Activated B cell treated with CpG ODN at 0.5 μM for 24 hours (primary cell): ENCODE data around the gene MLH1. TPM values are rescaled to one million over a fixed set of nuclear protein-coding genes. Genes with fewer than 3 reads are reported as not detected.

ENCODE experiments used
- ATAC-seq: fragments of 200-7000 bp; cut with Tn5 transposase; one replicate; pipeline ENCODE4 v1.10.0; 2021; ENCODE audit warnings: low read depth, mild to moderate bottlenecking, moderate library complexity
- CTCF ChIA-PET: fragments of 350-600 bp; sonication (Branson Sonifier 250); formaldehyde crosslinking; loops from one replicate; lab custom pipeline; 2021; ENCODE audit warnings: antibody characterized with exemption; lab: Charles Lee
- POLR2A ChIA-PET: fragments of 350-600 bp; sonication (Branson Sonifier 250); formaldehyde crosslinking; loops from one replicate; lab custom pipeline; 2021; ENCODE audit warnings: antibody characterized with exemption; lab: Charles Lee
- DNase-seq: peaks from one replicate; pipeline ENCODE4 v3.0.0; 2022
- H3K27ac Mint-ChIP-seq: one replicate; pipeline ENCODE4 v1.8.0; 2020; ENCODE audit warnings: mixed read lengths
- H3K27me3 Mint-ChIP-seq: one replicate; pipeline ENCODE4 v1.8.0; 2021; ENCODE audit warnings: mixed read lengths
- H3K36me3 Mint-ChIP-seq: one replicate; pipeline ENCODE4 v1.8.0; 2021; ENCODE audit warnings: low read depth, mixed read lengths
- H3K4me1 Mint-ChIP-seq: one replicate; pipeline ENCODE4 v1.8.0; 2021; ENCODE audit warnings: mixed read lengths
- H3K4me3 Mint-ChIP-seq: one replicate; pipeline ENCODE4 v1.8.0; 2020; ENCODE audit warnings: mild to moderate bottlenecking, mixed read lengths
- H3K9me3 Mint-ChIP-seq: one replicate; pipeline ENCODE4 v1.8.0; 2020; ENCODE audit warnings: mixed read lengths
- intact Hi-C: fragments of 100-400 bp; cut with micrococcal nuclease; formaldehyde crosslinking; loops from one replicate; pipeline ENCODE4 v1.15.1; 2024
- total RNA-seq: library from RNA; stranded (reverse); gene quantifications from 2 replicates; pipeline ENCODE4 v1.2.3, GENCODE V29; 2022
- TF ChIP-seq, protein P1 (sequence below): fragments of 200-600 bp; IDR thresholded peaks from one replicate; pipeline ENCODE4 v1.8.0; 2022; ENCODE audit warnings: antibody characterized with exemption, mild to moderate bottlenecking

The MLH1 gene
- total RNA-seq, 1 donor from 2014 or later = 46.2 TPM

DNA sequence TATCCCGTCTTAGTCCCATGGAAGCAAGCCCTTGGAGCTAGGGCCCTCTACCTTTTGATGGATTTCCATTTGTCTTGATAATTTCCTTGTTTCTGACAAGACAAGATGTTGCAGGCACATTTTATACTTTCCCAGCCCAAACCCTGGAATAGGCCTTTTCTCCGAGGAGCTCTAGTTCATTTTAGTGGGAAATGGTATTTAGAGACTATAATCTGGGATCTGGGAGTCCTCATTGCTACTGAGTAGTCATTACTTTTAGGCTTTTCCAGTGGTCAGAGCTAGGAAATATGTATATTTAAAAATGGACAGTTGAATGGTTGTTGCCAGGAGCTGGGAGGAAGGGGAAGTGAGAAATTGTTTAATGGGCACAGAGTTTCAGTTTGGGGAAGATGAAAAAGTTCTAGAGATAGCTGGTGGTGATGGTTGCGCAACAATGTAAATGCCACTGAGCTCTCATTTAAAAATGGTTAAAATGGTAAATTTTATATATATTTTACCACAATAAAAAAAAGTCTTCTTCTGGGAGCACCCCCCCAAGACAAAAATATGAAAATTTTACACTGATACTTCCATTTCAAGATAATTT lies 31.6 kb downstream of the MLH1 start:
- intact Hi-C loops = loop anchor here (1.0 kb wide), 2 partner anchors 188 to 296 kb away; no protein-coding TSS in a partner anchor
- Mint-ChIP-seq H3K9me3 (no peaks in the 10 kb centered on the region), H3K4me3 (no peak overlapping the region), H3K27me3 (no peaks in the 10 kb centered on the region), H3K27ac (no peak overlapping the region), H3K4me1 (peaks cover 7% of the 10 kb centered on the region), H3K36me3 (peaks cover 82% of the 10 kb centered on the region)
- CTCF ChIA-PET = interaction anchor here (0.8 to 2.0 kb wide), 7 partner anchors 10 to 233 kb away, joined by 3 to 14 read pairs (median 4); no protein-coding TSS in a partner anchor
- POLR2A ChIA-PET = interaction anchor here (0.6 to 2.5 kb wide), 5 partner anchors 14 to 161 kb away, joined by 3 to 17 read pairs (median 3); partner anchors contain the start of genes EPM2AIP1 and MLH1
- ATAC-seq = peak; percentile 58
- TF ChIP-seq, protein P1, sequence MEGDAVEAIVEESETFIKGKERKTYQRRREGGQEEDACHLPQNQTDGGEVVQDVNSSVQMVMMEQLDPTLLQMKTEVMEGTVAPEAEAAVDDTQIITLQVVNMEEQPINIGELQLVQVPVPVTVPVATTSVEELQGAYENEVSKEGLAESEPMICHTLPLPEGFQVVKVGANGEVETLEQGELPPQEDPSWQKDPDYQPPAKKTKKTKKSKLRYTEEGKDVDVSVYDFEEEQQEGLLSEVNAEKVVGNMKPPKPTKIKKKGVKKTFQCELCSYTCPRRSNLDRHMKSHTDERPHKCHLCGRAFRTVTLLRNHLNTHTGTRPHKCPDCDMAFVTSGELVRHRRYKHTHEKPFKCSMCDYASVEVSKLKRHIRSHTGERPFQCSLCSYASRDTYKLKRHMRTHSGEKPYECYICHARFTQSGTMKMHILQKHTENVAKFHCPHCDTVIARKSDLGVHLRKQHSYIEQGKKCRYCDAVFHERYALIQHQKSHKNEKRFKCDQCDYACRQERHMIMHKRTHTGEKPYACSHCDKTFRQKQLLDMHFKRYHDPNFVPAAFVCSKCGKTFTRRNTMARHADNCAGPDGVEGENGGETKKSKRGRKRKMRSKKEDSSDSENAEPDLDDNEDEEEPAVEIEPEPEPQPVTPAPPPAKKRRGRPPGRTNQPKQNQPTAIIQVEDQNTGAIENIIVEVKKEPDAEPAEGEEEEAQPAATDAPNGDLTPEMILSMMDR = no peak
- no peak for DNase-seq

DNA sequence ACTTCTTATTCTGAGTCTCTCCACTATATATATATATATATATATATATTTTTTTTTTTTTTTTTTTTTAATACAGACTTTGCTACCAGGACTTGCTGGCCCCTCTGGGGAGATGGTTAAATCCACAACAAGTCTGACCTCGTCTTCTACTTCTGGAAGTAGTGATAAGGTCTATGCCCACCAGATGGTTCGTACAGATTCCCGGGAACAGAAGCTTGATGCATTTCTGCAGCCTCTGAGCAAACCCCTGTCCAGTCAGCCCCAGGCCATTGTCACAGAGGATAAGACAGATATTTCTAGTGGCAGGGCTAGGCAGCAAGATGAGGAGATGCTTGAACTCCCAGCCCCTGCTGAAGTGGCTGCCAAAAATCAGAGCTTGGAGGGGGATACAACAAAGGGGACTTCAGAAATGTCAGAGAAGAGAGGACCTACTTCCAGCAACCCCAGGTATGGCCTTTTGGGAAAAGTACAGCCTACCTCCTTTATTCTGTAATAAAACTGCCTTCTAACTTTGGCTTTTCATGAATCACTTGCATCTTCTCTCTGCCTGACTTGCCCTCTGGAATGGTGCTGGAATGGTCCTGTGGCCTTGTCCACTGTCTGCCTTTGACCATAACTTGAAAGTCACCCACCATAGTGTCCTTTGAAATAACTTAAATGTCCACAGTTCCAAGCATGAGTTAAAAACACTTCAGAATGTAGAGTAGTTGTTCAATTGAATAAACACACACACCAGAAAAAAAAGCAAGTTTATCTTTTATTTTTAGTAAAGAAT lies 32.4 kb downstream of the MLH1 start:
- ChIA-PET POLR2A (interaction anchor here (0.8 to 2.5 kb wide), 3 partner anchors 13 to 117 kb away, joined by 3 to 17 read pairs (median 3); partner anchors contain the start of genes EPM2AIP1 and MLH1), CTCF (interaction anchor here (1.0 to 1.7 kb wide), 5 partner anchors 9 to 188 kb away, joined by 3 to 14 read pairs (median 5); no protein-coding TSS in a partner anchor)
- peaks cover 79% of the 10 kb centered on the region for H3K36me3 Mint-ChIP-seq
- no peaks in the 10 kb centered on the region for H3K9me3 Mint-ChIP-seq
- no peak for ATAC-seq
- DNase-seq = no peak
- TF ChIP-seq, protein P1 = no peak
- H3K4me1 Mint-ChIP-seq = peaks cover 7% of the 10 kb centered on the region
- H3K4me3 Mint-ChIP-seq = no peak overlapping the region
- H3K27me3 Mint-ChIP-seq = no peaks in the 10 kb centered on the region
- H3K27ac Mint-ChIP-seq = no peak overlapping the region
- intact Hi-C loops = no loop called here

DNA sequence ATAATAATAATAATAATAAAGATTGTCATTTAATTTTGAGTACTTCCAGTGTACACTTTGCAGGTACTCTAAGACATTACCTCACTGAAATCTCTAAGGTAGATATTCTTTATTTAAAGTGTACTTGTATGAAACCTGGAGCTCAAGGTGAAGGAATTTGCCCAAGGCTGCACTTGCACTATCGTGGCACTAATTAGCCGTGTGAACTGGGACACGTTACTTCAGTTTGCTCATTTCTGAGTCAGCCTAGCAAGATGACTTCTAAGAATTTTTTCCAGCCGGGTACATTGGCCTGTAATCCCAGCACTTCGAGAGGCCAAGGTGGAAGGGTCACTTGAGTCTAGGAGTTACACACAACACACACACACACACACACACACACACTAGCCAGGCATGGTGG lies 33.5 kb downstream of the MLH1 start:
- Mint-ChIP-seq H3K4me1 (peaks cover 7% of the 10 kb centered on the region), H3K4me3 (no peak overlapping the region), H3K27me3 (no peaks in the 10 kb centered on the region), H3K27ac (no peak overlapping the region), H3K36me3 (peaks cover 79% of the 10 kb centered on the region), H3K9me3 (no peaks in the 10 kb centered on the region)
- no peak for DNase-seq
- ChIA-PET CTCF (no interaction called here), POLR2A (no interaction called here)
- ATAC-seq = no peak
- TF ChIP-seq, protein P1 = no peak
- intact Hi-C loops = no loop called here

DNA sequence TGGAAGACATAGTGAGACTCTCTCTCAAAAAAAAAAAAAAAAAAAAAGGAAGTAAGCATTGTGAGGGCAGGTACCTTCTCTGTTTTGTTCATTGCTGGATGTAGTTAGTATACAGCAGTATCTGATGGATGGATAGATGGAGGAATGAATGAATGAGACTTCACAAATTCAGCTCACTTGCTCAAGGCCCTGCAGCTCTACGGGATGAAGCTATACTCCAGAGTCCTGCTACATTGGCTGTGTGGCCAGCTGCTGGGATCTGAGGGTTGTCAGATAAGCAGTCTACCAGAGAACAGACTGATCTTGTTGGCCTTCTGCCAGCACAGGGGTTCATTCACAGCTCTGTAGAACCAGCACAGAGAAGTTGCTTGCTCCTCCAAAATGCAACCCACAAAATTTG lies 35.0 kb downstream of the MLH1 start:
- ChIA-PET CTCF (no interaction called here), POLR2A (no interaction called here)
- peaks cover 78% of the 10 kb centered on the region for H3K36me3 Mint-ChIP-seq
- no peak overlapping the region for H3K27ac Mint-ChIP-seq
- peaks cover 7% of the 10 kb centered on the region for H3K4me1 Mint-ChIP-seq
- no peaks in the 10 kb centered on the region for H3K9me3 Mint-ChIP-seq
- H3K4me3 Mint-ChIP-seq = no peak overlapping the region
- ATAC-seq = no peak
- intact Hi-C loops = no loop called here
- no peak for DNase-seq
- no peaks in the 10 kb centered on the region for H3K27me3 Mint-ChIP-seq
- TF ChIP-seq, protein P1 = no peak

DNA sequence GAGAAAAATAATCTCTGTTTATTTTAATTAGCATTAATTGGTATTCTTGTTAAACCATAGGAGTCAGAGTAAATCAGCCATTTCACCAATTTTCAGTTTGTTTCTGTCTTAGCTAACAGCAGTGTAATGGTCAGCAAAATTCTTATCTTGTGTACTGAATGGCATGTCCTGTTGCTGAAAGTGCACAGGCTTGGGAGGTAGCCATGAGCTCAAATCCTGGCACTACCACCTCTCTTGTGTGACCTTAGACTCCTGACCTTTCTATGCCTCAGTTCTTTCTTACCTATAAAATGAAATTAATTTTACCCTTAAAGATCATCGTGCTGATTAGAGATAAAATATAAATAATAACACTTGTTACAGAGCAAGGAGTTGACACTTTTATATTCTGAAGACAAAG lies 35.8 kb downstream of the MLH1 start:
- intact Hi-C loops = no loop called here
- no peaks in the 10 kb centered on the region for H3K27me3 Mint-ChIP-seq
- no peak overlapping the region for H3K4me3 Mint-ChIP-seq
- ChIA-PET POLR2A (no interaction called here), CTCF (no interaction called here)
- DNase-seq (no peak), ATAC-seq (no peak)
- no peaks in the 10 kb centered on the region for H3K9me3 Mint-ChIP-seq
- peaks cover 7% of the 10 kb centered on the region for H3K4me1 Mint-ChIP-seq
- peaks cover 76% of the 10 kb centered on the region for H3K36me3 Mint-ChIP-seq
- H3K27ac Mint-ChIP-seq = no peak overlapping the region
- TF ChIP-seq, protein P1 = no peak
